OCI-LY1 (cell line): ENCODE results near the gene TRPV5.

Experiments
- H2AFZ ChIP-seq: fragments of 200-600 bp; sonication (generic), shearing (Covaris generic); 2 replicates; pipeline ENCODE4 v1.6.0; 2014; ENCODE audit warnings: antibody characterized with exemption, mild to moderate bottlenecking, low read length
- H3F3A ChIP-seq: fragments of 200-600 bp; sonication (generic), shearing (Covaris generic); 2 replicates; pipeline ENCODE4 v1.6.0; 2014; ENCODE audit warnings: mild to moderate bottlenecking, antibody characterized with exemption, low read length, moderate library complexity; ENCODE audit not compliant: insufficient read depth
- H3K27ac ChIP-seq: fragments of 200-600 bp; sonication (generic); 2 replicates; pipeline ENCODE4 v1.5.1; 2014; ENCODE audit warnings: low read length, mixed run types, mild to moderate bottlenecking, low read depth; ENCODE audit not compliant: poor library complexity, severe bottlenecking
- H3K27me3 ChIP-seq: fragments of 200-600 bp; sonication (generic); 2 replicates; pipeline ENCODE4 v1.6.0; 2014; ENCODE audit warnings: antibody characterized with exemption, mild to moderate bottlenecking, low read length, moderate library complexity; ENCODE audit not compliant: insufficient read depth
- H3K36me3 ChIP-seq: fragments of 200-600 bp; sonication (generic); 2 replicates; pipeline ENCODE4 v1.6.1; 2014; ENCODE audit warnings: mild to moderate bottlenecking, antibody characterized with exemption, low read length, moderate library complexity, mixed read lengths; ENCODE audit not compliant: insufficient read depth
- H3K4me1 ChIP-seq: fragments of 200-600 bp; sonication (generic); 2 replicates; pipeline ENCODE4 v1.5.1; 2014; ENCODE audit warnings: mild to moderate bottlenecking, low read length, moderate library complexity; ENCODE audit not compliant: insufficient read depth, severe bottlenecking
- H3K4me2 ChIP-seq: fragments of 200-600 bp; sonication (generic), shearing (Covaris generic); 2 replicates; pipeline ENCODE4 v1.6.1; 2014; ENCODE audit warnings: low read length
- H3K4me3 ChIP-seq: fragments of 200-600 bp; sonication (generic); 2 replicates; pipeline ENCODE4 v1.5.1; 2014; ENCODE audit warnings: low read length, low read depth, mild to moderate bottlenecking, mixed read lengths; ENCODE audit not compliant: poor library complexity, severe bottlenecking
- H3K79me2 ChIP-seq: fragments of 200-600 bp; shearing (Covaris generic); 2 replicates; pipeline ENCODE4 v1.6.1; 2016; ENCODE audit warnings: mixed run types, low read length, mixed read lengths; ENCODE audit not compliant: insufficient read depth
- H3K9ac ChIP-seq: fragments of 200-600 bp; sonication (generic), shearing (Covaris generic); 2 replicates; pipeline ENCODE4 v1.6.1; 2014; ENCODE audit warnings: mild to moderate bottlenecking, low read length, mixed read lengths
- H3K9me2 ChIP-seq: fragments of 200-600 bp; sonication (generic), shearing (Covaris generic); 2 replicates; pipeline ENCODE4 v1.6.1; 2014; ENCODE audit warnings: low read depth, mild to moderate bottlenecking, low read length, mixed read lengths
- H3K9me3 ChIP-seq: fragments of 200-600 bp; shearing (Covaris generic); 2 replicates; pipeline ENCODE4 v1.6.1; 2014; ENCODE audit warnings: low read length, mixed read lengths
- H4K20me1 ChIP-seq: fragments of 200-600 bp; sonication (generic), shearing (Covaris generic); 2 replicates; pipeline ENCODE4 v1.6.0; 2016; ENCODE audit warnings: mild to moderate bottlenecking, low read length; ENCODE audit not compliant: insufficient read depth
- EZH2 ChIP-seq: fragments of 200-600 bp; sonication (generic), shearing (Covaris generic); IDR thresholded peaks from 2 replicates; pipeline ENCODE4 v1.8.0; 2017; ENCODE audit warnings: borderline replicate concordance, mixed run types, mild to moderate bottlenecking, antibody characterized with exemption, low read length, moderate library complexity, mixed read lengths
- TF ChIP-seq, protein P1 (sequence below): fragments of 200-600 bp; sonication (generic), shearing (Covaris generic); IDR thresholded peaks from 2 replicates; pipeline ENCODE4 v1.5.1; 2017; ENCODE audit warnings: mild to moderate bottlenecking, antibody characterized with exemption, low read length, moderate library complexity, mixed read lengths

Gene TRPV5

DNA sequence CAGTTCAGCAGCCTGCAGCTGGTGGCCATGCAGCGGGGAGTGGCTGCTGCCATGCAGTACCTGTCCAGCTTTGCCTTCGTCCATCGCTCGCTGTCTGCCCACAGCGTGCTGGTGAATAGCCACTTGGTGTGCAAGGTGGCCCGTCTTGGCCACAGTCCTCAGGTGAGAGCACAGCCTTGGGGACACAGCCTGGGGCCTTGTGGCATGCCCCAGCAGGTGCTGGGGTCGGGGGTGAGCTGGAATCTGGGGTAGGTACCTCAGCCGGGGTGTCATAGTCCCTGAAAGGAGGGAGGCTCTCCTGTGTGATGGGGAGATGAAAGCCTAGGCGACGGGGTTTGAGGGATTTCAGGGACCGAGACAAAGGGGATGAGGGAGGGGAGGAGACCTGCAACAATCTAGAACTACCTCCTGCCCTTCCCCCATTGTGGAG is 64.5 kb downstream of the TRPV5 start:
- H3K4me3 ChIP-seq, result no peak overlapping the region
- H3K27ac ChIP-seq, result no peak overlapping the region
- no peaks in the 10 kb centered on the region; the same call in 1 of the 2 replicates for H3K27me3 ChIP-seq
- no peaks in the 10 kb centered on the region for H3K36me3 ChIP-seq
- no peaks in the 10 kb centered on the region for H3K9me3 ChIP-seq
- H3K4me2 ChIP-seq, result no peak overlapping the region
- TF ChIP-seq EZH2, result no peak
- TF ChIP-seq, protein P1, sequence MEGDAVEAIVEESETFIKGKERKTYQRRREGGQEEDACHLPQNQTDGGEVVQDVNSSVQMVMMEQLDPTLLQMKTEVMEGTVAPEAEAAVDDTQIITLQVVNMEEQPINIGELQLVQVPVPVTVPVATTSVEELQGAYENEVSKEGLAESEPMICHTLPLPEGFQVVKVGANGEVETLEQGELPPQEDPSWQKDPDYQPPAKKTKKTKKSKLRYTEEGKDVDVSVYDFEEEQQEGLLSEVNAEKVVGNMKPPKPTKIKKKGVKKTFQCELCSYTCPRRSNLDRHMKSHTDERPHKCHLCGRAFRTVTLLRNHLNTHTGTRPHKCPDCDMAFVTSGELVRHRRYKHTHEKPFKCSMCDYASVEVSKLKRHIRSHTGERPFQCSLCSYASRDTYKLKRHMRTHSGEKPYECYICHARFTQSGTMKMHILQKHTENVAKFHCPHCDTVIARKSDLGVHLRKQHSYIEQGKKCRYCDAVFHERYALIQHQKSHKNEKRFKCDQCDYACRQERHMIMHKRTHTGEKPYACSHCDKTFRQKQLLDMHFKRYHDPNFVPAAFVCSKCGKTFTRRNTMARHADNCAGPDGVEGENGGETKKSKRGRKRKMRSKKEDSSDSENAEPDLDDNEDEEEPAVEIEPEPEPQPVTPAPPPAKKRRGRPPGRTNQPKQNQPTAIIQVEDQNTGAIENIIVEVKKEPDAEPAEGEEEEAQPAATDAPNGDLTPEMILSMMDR, result no peak
- H4K20me1 ChIP-seq, result no peaks in the 10 kb centered on the region
- H3K9me2 ChIP-seq, result no peaks in the 10 kb centered on the region
- H3K4me1 ChIP-seq, result no peaks in the 10 kb centered on the region
- no peaks in the 10 kb centered on the region for H3F3A ChIP-seq
- no peak overlapping the region for H3K9ac ChIP-seq
- no peaks in the 10 kb centered on the region for H3K79me2 ChIP-seq
- no peak overlapping the region for H2AFZ ChIP-seq

DNA sequence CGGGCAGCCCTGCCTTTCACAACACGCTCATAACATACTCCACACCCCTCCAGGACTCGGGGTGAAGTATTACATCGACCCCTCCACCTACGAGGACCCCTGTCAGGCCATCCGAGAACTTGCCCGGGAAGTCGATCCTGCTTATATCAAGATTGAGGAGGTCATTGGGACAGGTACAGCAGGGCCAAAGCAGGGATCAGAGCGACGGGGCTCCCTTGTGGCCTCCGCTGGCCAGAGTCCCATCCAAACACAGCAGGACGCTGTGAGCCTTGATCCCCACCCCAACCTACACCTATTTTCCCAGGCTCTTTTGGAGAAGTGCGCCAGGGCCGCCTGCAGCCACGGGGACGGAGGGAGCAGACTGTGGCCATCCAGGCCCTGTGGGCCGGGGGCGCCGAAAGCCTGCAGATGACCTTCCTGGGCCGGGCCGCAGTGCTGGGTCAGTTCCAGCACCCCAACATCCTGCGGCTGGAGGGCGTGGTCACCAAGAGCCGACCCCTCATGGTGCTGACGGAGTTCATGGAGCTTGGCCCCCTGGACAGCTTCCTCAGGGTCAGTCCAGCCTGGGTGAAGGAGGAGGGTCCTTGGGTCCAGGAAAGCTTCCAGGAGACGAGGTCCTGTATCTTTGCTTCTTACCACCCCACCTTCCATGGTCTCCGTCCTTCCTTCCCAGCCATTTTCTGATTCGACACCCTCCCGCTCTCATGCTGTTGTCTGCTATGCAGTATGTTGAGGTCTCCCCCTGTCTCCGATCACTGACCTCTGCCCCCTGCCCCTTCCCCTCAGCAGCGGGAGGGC is 65.2 kb downstream of the TRPV5 start:
- Histone ChIP-seq H3K4me2 (no peak overlapping the region), H3K27ac (no peak overlapping the region), H3K9ac (no peak overlapping the region), H3K9me3 (no peaks in the 10 kb centered on the region), H3K4me3 (no peak overlapping the region), H3K27me3 (peaks cover under 1% of the 10 kb centered on the region; the same call in 1 of the 2 replicates), H3K9me2 (no peaks in the 10 kb centered on the region), H4K20me1 (no peaks in the 10 kb centered on the region), H3K4me1 (no peaks in the 10 kb centered on the region), H3F3A (no peaks in the 10 kb centered on the region), H2AFZ (no peak overlapping the region), H3K79me2 (no peaks in the 10 kb centered on the region), H3K36me3 (no peaks in the 10 kb centered on the region)
- no peak for TF ChIP-seq EZH2
- TF ChIP-seq, protein P1, result peak; percentile 12; the same call in 1 of the 2 replicates

DNA sequence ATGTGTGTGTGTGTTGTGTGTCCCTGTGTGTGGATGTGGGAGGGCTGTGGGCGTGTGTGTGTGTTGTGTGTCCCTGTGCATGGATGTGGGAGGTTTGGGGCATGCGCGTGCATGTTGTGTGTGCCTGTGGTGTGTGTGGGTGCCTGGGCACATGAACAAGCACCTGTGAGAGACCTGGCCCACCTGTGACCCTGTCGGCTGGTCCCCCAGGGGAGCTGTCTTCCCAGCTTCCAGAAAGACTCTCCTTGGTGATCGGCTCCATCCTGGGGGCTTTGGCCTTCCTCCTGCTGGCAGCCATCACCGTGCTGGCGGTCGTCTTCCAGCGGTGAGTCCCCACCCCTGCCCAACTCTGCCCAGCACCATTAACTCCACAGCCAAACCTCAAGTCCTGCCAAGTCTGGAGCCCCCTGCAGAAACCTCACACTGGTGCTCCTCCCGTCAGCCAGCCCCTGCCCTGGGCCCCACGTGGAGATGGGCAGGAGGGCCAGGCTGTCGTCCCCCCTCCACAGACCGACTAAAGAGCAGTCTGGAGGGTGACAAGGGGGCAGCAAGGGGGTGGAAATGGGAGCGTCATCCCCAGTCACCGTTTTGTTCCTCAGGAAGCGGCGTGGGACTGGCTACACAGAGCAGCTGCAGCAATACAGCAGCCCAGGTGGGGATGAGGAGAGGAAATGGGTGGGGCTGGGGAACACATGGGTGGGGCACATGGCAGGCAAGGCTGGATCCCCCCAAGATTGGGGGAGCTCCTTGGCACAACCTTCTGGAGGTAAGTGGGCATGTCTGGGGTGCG is 66.0 kb downstream of the TRPV5 start:
- peaks cover 5% of the 10 kb centered on the region; the same call in 1 of the 2 replicates for H3K27me3 ChIP-seq
- no peaks in the 10 kb centered on the region for H4K20me1 ChIP-seq
- H3K27ac ChIP-seq, result no peak overlapping the region
- no peaks in the 10 kb centered on the region for H3F3A ChIP-seq
- no peak overlapping the region for H3K4me3 ChIP-seq
- H3K4me1 ChIP-seq, result no peaks in the 10 kb centered on the region
- H3K9ac ChIP-seq, result no peak overlapping the region
- no peaks in the 10 kb centered on the region for H3K9me2 ChIP-seq
- H3K9me3 ChIP-seq, result no peaks in the 10 kb centered on the region
- TF ChIP-seq, protein P1, result no peak
- TF ChIP-seq EZH2, result no peak
- H3K4me2 ChIP-seq, result no peak overlapping the region
- H3K79me2 ChIP-seq, result no peaks in the 10 kb centered on the region
- H2AFZ ChIP-seq, result no peak overlapping the region
- no peaks in the 10 kb centered on the region for H3K36me3 ChIP-seq
